Body of pancreas (tissue), 4 donors: ENCODE results near the gene KAT6B.

Experiments used
- CTCF ChIP-seq, 7 experiments: fragments of 450-650 bp in 4 of 7; fragments of 200-600 bp in 3 of 7; sonication (generic) in 3 of 7; IDR thresholded peaks; one replicate each; pipeline ENCODE4 v1.5.1; 2016 to 2019; ENCODE audit warnings: antibody characterized with exemption in 7 of 7
- POLR2A ChIP-seq, 3 donors: fragments of 450-650 bp; IDR thresholded peaks; one replicate each; pipeline ENCODE4 v1.6.1; 2016; ENCODE audit warnings: antibody characterized with exemption in 3 of 3, mild to moderate bottlenecking in 2 of 3

GRCh38 chr10:74967911-74968666, 141.7 kb downstream of the KAT6B start:
- TF ChIP-seq CTCF (IDR thresholded peaks at IDR 0.05): peak in 3 of 7 experiments; percentile 8 to 14 (median 8)
- TF ChIP-seq POLR2A (IDR thresholded peaks at IDR 0.05): no peak
